ENCODE data around the gene FOXO4.

Gene FOXO4

GRCh38 chrX:71100581-71101505 lies 5.2 kb downstream of the FOXO4 start:
- DNase-seq, result no peak

GRCh38 chrX:71102292-71102691 lies 6.6 kb downstream of the FOXO4 start:
- no peak for DNase-seq

GRCh38 chrX:71103110-71103983 lies 7.7 kb downstream of the FOXO4 start:
- DNase-seq, result peak; percentile 57

GRCh38 chrX:71105628-71106027 lies 10.0 kb downstream of the FOXO4 start:
- DNase-seq, result no peak

GRCh38 chrX:71106427-71106826 lies 10.8 kb downstream of the FOXO4 start, which contains the start of gene CXorf65:
Gene CXorf65 (minus strand): TSS chrX:71106740. CDS start chrX:71106556, 184 bp downstream.
- no peak for DNase-seq

- DNase-seq, result no peak
These were observed 11.6 kb downstream of the FOXO4 start for GRCh38 chrX:71107245-71107644.

GRCh38 chrX:71107762-71108360 lies 12.2 kb downstream of the FOXO4 start:
- DNase-seq, result no peak

GRCh38 chrX:71109051-71109450 lies 13.4 kb downstream of the FOXO4 start:
- DNase-seq, result no peak

- no peak for DNase-seq
These were observed 15.6 kb downstream of the FOXO4 start, which contains the start of gene IL2RG for GRCh38 chrX:71111141-71111843. Gene IL2RG (minus strand): TSS chrX:71111577. CDS start chrX:71111539, 38 bp downstream.

- no peak for DNase-seq
These were observed 16.3 kb downstream of the FOXO4 start for GRCh38 chrX:71111921-71112431.

- no peak for DNase-seq
These were observed 21.7 kb downstream of the FOXO4 start for GRCh38 chrX:71117358-71117757.

GRCh38 chrX:71118032-71118984 lies 22.7 kb downstream of the FOXO4 start, which contains the start of gene MED12:
Gene MED12 (plus strand): TSS chrX:71118596. CDS start chrX:71118755, 159 bp downstream.
- DNase-seq, result peak; percentile 4

- no peak for DNase-seq
These were observed 23.4 kb downstream of the FOXO4 start for GRCh38 chrX:71118985-71119535.

- DNase-seq, result no peak
These were observed 32.6 kb downstream of the FOXO4 start for GRCh38 chrX:71128166-71128833.

- DNase-seq, result peak; percentile 1
These were observed 33.5 kb downstream of the FOXO4 start for GRCh38 chrX:71128915-71129765.

- no peak for DNase-seq
These were observed 35.9 kb downstream of the FOXO4 start for GRCh38 chrX:71131510-71131909.

GRCh38 chrX:71140440-71140839 lies 44.8 kb downstream of the FOXO4 start:
- DNase-seq, result no peak

- no peak for DNase-seq
These were observed 47.9 kb downstream of the FOXO4 start for GRCh38 chrX:71143508-71143907.

GRCh38 chrX:71144651-71145050 lies 49.0 kb downstream of the FOXO4 start, which contains the start of gene NLGN3:
Gene NLGN3 (plus strand): TSS chrX:71144841. CDS start chrX:71147750, 2,909 bp downstream.
- no peak for DNase-seq
